ENCODE measurements around the gene ZNF566.

GRCh38 chr19:36408101-36408500 is 81.3 kb downstream of the ZNF566 start:
- TF ChIP-seq POLR2A (IDR thresholded peaks at IDR 0.05; ENCODE audit: low read length) (no peak), GATA1 (IDR thresholded peaks at IDR 0.05; ENCODE audit: low read depth, low read length) (no peak)

All from erythroblast (primary cell).